ENCODE measurements around the gene KRTAP5-10. TPM values are rescaled to one million over a fixed set of nuclear protein-coding genes. Genes with fewer than 3 reads are reported as not detected.
"Not testable (repeated sequence)": the region's sequence is repeated elsewhere in the genome, so short reads cannot be mapped to it uniquely, and the experiment has no call there.

KRTAP5-10 gene
- polyA plus RNA-seq, 2 of the 4 experiments (the other 2 are of a cell fraction), result not detected

DNA sequence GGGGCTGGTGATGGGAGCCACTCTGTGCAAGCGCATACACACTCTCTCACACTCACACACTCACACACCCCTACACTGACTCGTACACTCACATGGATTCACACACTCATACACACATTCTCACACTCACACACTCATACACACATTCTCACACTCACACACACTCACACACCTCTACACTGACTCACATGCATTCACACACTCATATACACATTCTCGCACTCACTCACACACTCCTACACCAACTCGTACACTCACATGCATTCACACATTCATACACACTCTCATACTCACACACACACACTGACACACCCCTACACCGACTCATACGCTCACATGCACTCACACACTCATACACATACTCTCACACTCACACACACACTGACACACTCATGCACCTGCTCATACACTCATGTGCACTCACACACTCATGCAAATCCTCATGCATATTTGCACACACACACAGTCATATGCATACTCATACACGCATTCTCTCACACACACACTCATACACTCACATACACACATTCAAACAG is 12.2 kb downstream of the KRTAP5-10 start:
- FAIRE-seq, result no peak
- CTCF ChIA-PET, result no interaction called here

DNA sequence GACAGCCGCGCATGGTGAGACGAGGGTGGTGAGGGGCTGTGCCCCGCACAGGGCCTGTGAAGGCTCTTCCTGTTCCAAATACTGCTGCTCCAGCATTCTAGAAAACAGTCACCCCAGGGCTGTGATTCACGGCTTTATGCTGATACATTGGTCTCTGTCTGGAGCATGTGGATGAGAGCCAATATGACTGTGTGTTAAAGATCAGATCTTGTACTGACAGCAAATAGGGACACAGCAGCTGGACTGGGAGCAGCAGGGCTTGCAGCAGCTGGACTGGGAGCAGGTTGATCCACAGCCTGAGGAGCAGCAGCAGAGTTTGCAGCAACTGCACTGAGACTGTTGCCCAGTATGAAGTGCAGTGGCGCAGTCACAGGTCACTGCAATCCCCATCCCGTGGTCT is 14.2 kb downstream of the KRTAP5-10 start:
- H3K27ac ChIP-seq; H3K4me2 ChIP-seq; FAIRE-seq; H3K4me1 ChIP-seq; DNase-seq (ENCODE audit: low read depth in 1 of 2, low spot score in 1 of 2); H3K9me3 ChIP-seq; POLR2A ChIA-PET; H3K4me3 ChIP-seq: not testable (repeated sequence)
- ATAC-seq, result peak; percentile 15 to 24; a peak in 2 of 6 replicates
- 38% methylated on average over 7 of the region's 7 CpGs for WGBS (ENCODE audit: missing lambda C conversion rate)
- CTCF ChIA-PET, result interaction anchor here (1.0 to 2.2 kb wide), 13 partner anchors 10 to 1107 kb away, joined by 3 to 12 read pairs (median 4); partner anchors contain the start of genes KRTAP5-10 and KRTAP5-9

More for the DNA sequence above, 12.2 kb downstream of the KRTAP5-10 start:
- POLR2A ChIA-PET, result no interaction called here
- DNase-seq (ENCODE audit: low read depth in 1 of 2, low spot score in 1 of 2), result no peak
- no peak for ATAC-seq
- Histone ChIP-seq H3K4me1 (0 out of 3 replicates have a peak, but pooled peaks cover 2% of the 10 kb centered on the region), H3K4me2 (no peak overlapping the region), H3K4me3 (no peak overlapping the region), H3K27ac (no peak overlapping the region), H3K9me3 (no peaks in the 10 kb centered on the region)
- TF ChIP-seq SMC3 (IDR thresholded peaks at IDR 0.05) (no peak), ESRRA (IDR thresholded peaks at IDR 0.05; ENCODE audit: borderline replicate concordance, low read length) (no peak), RNF2 (IDR thresholded peaks at IDR 0.05; ENCODE audit: borderline replicate concordance, low read depth) (no peak), CTCF (IDR thresholded peaks at IDR 0.05) (no peak), HOXB5 (CRISPR knock-in tag; IDR thresholded peaks at IDR 0.05) (no peak), EHF (CRISPR knock-in tag; IDR thresholded peaks at IDR 0.05) (no peak), MYC (IDR thresholded peaks at IDR 0.05; ENCODE audit: borderline replicate concordance, low read length) (no peak), HMGXB4 (CRISPR knock-in tag; IDR thresholded peaks at IDR 0.05; ENCODE audit: borderline replicate concordance) (no peak), CBX8 (IDR thresholded peaks at IDR 0.05) (no peak), TFCP2L1 (CRISPR knock-in tag; IDR thresholded peaks at IDR 0.05) (no peak), CEBPB (IDR thresholded peaks at IDR 0.05) (no peak), RCOR1 (IDR thresholded peaks at IDR 0.05; ENCODE audit: low read depth, low read length) (no peak), RAD21 (conservative IDR thresholded peaks at IDR 0.05 in 1 of 2, IDR thresholded peaks at IDR 0.05 in 1 of 2) (no peak), ZSCAN20 (CRISPR knock-in tag; IDR thresholded peaks at IDR 0.05) (no peak), EP300 (IDR thresholded peaks at IDR 0.05) (no peak), GATA3 (IDR thresholded peaks at IDR 0.05; ENCODE audit: borderline replicate concordance) (no peak), E2F6 (IDR thresholded peaks at IDR 0.05; ENCODE audit: borderline replicate concordance, low read depth) (no peak), JUN (IDR thresholded peaks at IDR 0.05) (no peak), ATOH8 (CRISPR knock-in tag; IDR thresholded peaks at IDR 0.05; ENCODE audit: low read depth) (no peak)
- TF ChIP-seq, protein P1, sequence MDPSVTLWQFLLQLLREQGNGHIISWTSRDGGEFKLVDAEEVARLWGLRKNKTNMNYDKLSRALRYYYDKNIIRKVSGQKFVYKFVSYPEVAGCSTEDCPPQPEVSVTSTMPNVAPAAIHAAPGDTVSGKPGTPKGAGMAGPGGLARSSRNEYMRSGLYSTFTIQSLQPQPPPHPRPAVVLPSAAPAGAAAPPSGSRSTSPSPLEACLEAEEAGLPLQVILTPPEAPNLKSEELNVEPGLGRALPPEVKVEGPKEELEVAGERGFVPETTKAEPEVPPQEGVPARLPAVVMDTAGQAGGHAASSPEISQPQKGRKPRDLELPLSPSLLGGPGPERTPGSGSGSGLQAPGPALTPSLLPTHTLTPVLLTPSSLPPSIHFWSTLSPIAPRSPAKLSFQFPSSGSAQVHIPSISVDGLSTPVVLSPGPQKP (IDR thresholded peaks at IDR 0.05; ENCODE audit: low read depth, low read length), result no peak
- 42% methylated on average over 7 of the region's 7 CpGs for WGBS (ENCODE audit: missing lambda C conversion rate)
